ENCODE results near the gene CKS2. TPM values are rescaled to one million over a fixed set of nuclear protein-coding genes. Genes with fewer than 3 reads are reported as not detected.
A peak's percentile ranks its signal among the peaks of the same experiment; 100 is the strongest.

CKS2 gene
- total RNA-seq, 1 experiment from 2014 or later = 299 TPM

- Mint-ChIP-seq H3K27me3 (ENCODE audit: low read depth) (no peaks in the 10 kb centered on the region; the same call in 1 of the 2 replicates), H3K36me3 (peaks cover 64% of the 10 kb centered on the region), H3K4me1 (peaks cover 52% of the 10 kb centered on the region), H3K27ac (peak overlapping the region; percentile 90), H3K9me3 (no peaks in the 10 kb centered on the region), H3K4me3 (peak overlapping the region; percentile 93)
- ChIA-PET CTCF (no interaction called here), POLR2A (interaction anchor here (0.7 kb wide), 1 partner anchor 9 kb away, joined by 3 read pairs; no protein-coding TSS in a partner anchor)
- ATAC-seq (no peak), DNase-seq (ENCODE audit: low spot score) (no peak)
- no peak for TF ChIP-seq FOXK1 (CRISPR knock-in tag; IDR thresholded peaks at IDR 0.05)
- no peak for TF ChIP-seq ZNF512 (CRISPR knock-in tag; IDR thresholded peaks at IDR 0.05; ENCODE audit: borderline replicate concordance)
- TF ChIP-seq, protein P1, sequence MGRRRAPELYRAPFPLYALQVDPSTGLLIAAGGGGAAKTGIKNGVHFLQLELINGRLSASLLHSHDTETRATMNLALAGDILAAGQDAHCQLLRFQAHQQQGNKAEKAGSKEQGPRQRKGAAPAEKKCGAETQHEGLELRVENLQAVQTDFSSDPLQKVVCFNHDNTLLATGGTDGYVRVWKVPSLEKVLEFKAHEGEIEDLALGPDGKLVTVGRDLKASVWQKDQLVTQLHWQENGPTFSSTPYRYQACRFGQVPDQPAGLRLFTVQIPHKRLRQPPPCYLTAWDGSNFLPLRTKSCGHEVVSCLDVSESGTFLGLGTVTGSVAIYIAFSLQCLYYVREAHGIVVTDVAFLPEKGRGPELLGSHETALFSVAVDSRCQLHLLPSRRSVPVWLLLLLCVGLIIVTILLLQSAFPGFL (CRISPR knock-in tag; IDR thresholded peaks at IDR 0.05; ENCODE audit: borderline replicate concordance) = no peak
These were observed 4.0 kb downstream of the CKS2 start for GRCh38 chr9:89314955-89315354.

DNA sequence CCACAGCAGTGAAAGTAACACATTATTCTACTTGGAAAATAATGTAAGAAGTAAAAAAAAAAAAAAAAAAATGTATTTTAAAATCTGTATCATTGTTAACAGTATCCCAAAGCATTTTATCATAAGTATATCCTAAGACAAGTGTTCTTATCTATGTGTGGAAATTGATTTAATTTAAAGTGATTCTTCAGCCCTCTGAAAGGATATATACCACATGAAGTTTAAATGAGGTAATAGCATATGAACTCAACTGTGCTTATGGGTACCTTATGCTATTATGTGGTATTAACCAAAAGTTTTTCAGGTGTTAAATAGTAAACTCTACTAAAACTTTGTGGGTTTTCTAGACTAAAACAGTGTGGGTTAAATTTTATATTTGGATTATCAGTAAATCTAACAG, 4.5 kb downstream of the CKS2 start:
- Mint-ChIP-seq H3K36me3 (peaks cover 68% of the 10 kb centered on the region), H3K27ac (no peak overlapping the region; the same call in 1 of the 2 replicates), H3K4me3 (0 out of 2 replicates have a peak overlapping the region, but pooled peaks have one; percentile 18)
- TF ChIP-seq CREM (CRISPR knock-in tag; IDR thresholded peaks at IDR 0.05) (no peak), ESRRA (CRISPR knock-in tag; IDR thresholded peaks at IDR 0.05; ENCODE audit: borderline replicate concordance) (no peak), RELA (CRISPR knock-in tag; IDR thresholded peaks at IDR 0.05; ENCODE audit: borderline replicate concordance) (no peak), ATF6 (CRISPR knock-in tag; IDR thresholded peaks at IDR 0.05) (no peak), EMX1 (CRISPR knock-in tag; IDR thresholded peaks at IDR 0.05) (no peak), HMGXB4 (CRISPR knock-in tag; IDR thresholded peaks at IDR 0.05) (no peak), SOX15 (CRISPR knock-in tag; IDR thresholded peaks at IDR 0.05) (no peak), IRF2 (CRISPR knock-in tag; IDR thresholded peaks at IDR 0.05; ENCODE audit: borderline replicate concordance, low read depth) (no peak), ZBTB21 (CRISPR knock-in tag; IDR thresholded peaks at IDR 0.05; ENCODE audit: borderline replicate concordance) (no peak), HMGA2 (CRISPR knock-in tag; IDR thresholded peaks at IDR 0.05) (no peak), MXD4 (CRISPR knock-in tag; IDR thresholded peaks at IDR 0.05; ENCODE audit: borderline replicate concordance) (no peak), ARID4B (CRISPR knock-in tag; IDR thresholded peaks at IDR 0.05; ENCODE audit: borderline replicate concordance) (no peak), ZNF121 (CRISPR knock-in tag; IDR thresholded peaks at IDR 0.05) (no peak), NFE2L1 (CRISPR knock-in tag; IDR thresholded peaks at IDR 0.05) (no peak)
- TF ChIP-seq, protein P2, sequence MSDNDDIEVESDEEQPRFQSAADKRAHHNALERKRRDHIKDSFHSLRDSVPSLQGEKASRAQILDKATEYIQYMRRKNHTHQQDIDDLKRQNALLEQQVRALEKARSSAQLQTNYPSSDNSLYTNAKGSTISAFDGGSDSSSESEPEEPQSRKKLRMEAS (CRISPR knock-in tag; IDR thresholded peaks at IDR 0.05) = no peak
- TF ChIP-seq, protein P3, sequence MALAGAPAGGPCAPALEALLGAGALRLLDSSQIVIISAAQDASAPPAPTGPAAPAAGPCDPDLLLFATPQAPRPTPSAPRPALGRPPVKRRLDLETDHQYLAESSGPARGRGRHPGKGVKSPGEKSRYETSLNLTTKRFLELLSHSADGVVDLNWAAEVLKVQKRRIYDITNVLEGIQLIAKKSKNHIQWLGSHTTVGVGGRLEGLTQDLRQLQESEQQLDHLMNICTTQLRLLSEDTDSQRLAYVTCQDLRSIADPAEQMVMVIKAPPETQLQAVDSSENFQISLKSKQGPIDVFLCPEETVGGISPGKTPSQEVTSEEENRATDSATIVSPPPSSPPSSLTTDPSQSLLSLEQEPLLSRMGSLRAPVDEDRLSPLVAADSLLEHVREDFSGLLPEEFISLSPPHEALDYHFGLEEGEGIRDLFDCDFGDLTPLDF (CRISPR knock-in tag; IDR thresholded peaks at IDR 0.05) = no peak
- TF ChIP-seq, protein P4, sequence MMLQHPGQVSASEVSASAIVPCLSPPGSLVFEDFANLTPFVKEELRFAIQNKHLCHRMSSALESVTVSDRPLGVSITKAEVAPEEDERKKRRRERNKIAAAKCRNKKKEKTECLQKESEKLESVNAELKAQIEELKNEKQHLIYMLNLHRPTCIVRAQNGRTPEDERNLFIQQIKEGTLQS (CRISPR knock-in tag; conservative IDR thresholded peaks at IDR 0.05) = no peak
- TF ChIP-seq, protein P5, sequence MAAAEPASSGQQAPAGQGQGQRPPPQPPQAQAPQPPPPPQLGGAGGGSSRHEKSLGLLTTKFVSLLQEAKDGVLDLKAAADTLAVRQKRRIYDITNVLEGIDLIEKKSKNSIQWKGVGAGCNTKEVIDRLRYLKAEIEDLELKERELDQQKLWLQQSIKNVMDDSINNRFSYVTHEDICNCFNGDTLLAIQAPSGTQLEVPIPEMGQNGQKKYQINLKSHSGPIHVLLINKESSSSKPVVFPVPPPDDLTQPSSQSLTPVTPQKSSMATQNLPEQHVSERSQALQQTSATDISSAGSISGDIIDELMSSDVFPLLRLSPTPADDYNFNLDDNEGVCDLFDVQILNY (CRISPR knock-in tag; IDR thresholded peaks at IDR 0.05) = no peak

More for the DNA sequence above, 4.5 kb downstream of the CKS2 start:
- H3K27me3 Mint-ChIP-seq (ENCODE audit: low read depth) = no peaks in the 10 kb centered on the region; the same call in 1 of the 2 replicates
- ATAC-seq = no peak
- ChIA-PET POLR2A (interaction anchor here (0.7 kb wide), 1 partner anchor 8 kb away, joined by 3 read pairs; no protein-coding TSS in a partner anchor), CTCF (no interaction called here)
- no peaks in the 10 kb centered on the region for H3K9me3 Mint-ChIP-seq
- DNase-seq (ENCODE audit: low spot score) = no peak
- peaks cover 50% of the 10 kb centered on the region for H3K4me1 Mint-ChIP-seq
